ENCODE measurements around the gene MPG. TPM values are rescaled to one million over a fixed set of nuclear protein-coding genes. Genes with fewer than 3 reads are reported as not detected.
A peak's percentile ranks its signal among the peaks of the same experiment; 100 is the strongest.

Gene MPG
- total and polyA plus RNA-seq, 2 experiments from 2014 or later: 38.0 to 91.1 TPM

GRCh38 chr16:35678-36305, 42.2 kb upstream of the MPG start (continued):
- TF ChIP-seq CREB1 (CRISPR knock-in tag; IDR thresholded peaks at IDR 0.05; ENCODE audit: low read depth): no peak
- no peak for TF ChIP-seq JUNB (IDR thresholded peaks at IDR 0.05; ENCODE audit: unreplicated experiment)
- TF ChIP-seq EZH2phosphoT487 (IDR thresholded peaks at IDR 0.05; ENCODE audit: unreplicated experiment): no peak
- no peak for TF ChIP-seq STAT1 (IDR thresholded peaks at IDR 0.05; ENCODE audit: unreplicated experiment)
- no peak for TF ChIP-seq ZNF331 (CRISPR knock-in tag; IDR thresholded peaks at IDR 0.05; ENCODE audit: low read depth)
- no peak for TF ChIP-seq POLR2AphosphoS5 (IDR thresholded peaks at IDR 0.05; ENCODE audit: low read depth)

DNA sequence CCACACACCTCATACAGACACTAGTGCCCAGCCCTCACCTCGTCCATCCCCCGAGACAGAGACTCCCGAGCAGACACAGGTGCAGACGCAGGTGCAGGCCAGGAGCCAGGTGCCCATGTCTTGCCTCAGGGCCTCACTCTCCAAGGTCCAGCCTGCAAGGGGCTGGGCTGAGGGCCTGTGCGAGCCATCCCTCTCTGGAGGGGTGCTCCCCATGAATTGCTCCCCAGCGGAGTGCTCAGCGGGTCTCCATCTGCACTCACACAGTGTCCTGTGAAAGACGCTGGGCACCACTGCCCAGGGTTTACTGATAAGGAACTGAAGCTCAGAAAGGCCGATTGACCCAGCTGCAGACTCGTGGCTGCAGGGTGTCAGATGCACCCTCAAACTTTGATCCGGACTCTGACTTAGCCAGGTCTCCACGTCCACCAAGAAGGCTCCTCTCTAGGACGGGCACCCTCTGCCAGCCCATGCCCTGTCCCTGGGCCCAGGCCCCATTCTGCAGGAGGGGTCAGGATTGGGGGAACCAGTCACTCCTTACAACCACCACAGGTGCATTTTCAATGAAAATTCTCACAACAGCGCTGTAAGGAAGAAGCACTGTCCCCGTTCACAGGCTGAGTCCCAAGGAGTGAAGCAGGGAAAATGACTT, 41.6 kb upstream of the MPG start:
- Histone ChIP-seq H3K4me3 (no peak overlapping the region), H3K27ac (ENCODE audit: low read depth) (no peak overlapping the region), H2AFZ (no peak overlapping the region), H3K9me2 (ENCODE audit: insufficient read depth) (no peaks in the 10 kb centered on the region), H3F3A (replicated peaks; ENCODE audit: low read depth) (no peaks in the 10 kb centered on the region), H3K4me2 (no peak overlapping the region), H3K79me2 (replicated peaks; ENCODE audit: insufficient read depth) (no peaks in the 10 kb centered on the region), H3K4me1 (ENCODE audit: insufficient read depth) (no peaks in the 10 kb centered on the region), H4K20me1 (replicated peaks; ENCODE audit: insufficient read depth) (0 out of 2 replicates have a peak, but pooled peaks cover 5% of the 10 kb centered on the region), H3K36me3 (ENCODE audit: insufficient read depth) (no peaks in the 10 kb centered on the region), H3K27me3 (ENCODE audit: insufficient read depth) (no peaks in the 10 kb centered on the region)
- no peak overlapping the region; the same call in 1 of the 2 replicates for H3K27ac Mint-ChIP-seq
- H3K4me3 Mint-ChIP-seq: no peak overlapping the region; the same call in 2 of the 3 replicates
- peaks cover 16% of the 10 kb centered on the region for H3K36me3 Mint-ChIP-seq (ENCODE audit: low read depth)
- peaks cover 3% of the 10 kb centered on the region for H3K27me3 Mint-ChIP-seq (ENCODE audit: insufficient read depth, low read depth, poor library complexity)
- TF ChIP-seq JUNB (IDR thresholded peaks at IDR 0.05; ENCODE audit: unreplicated experiment) (no peak), STAT1 (IDR thresholded peaks at IDR 0.05; ENCODE audit: unreplicated experiment) (no peak), ETS1 (IDR thresholded peaks at IDR 0.05) (no peak), NANOG (IDR thresholded peaks at IDR 0.05; ENCODE audit: borderline replicate concordance) (no peak), ZNF462 (CRISPR knock-in tag; IDR thresholded peaks at IDR 0.05) (no peak), REST (IDR thresholded peaks at IDR 0.05; ENCODE audit: unreplicated experiment) (no peak), EZH2 (IDR thresholded peaks at IDR 0.05; ENCODE audit: low read depth, unreplicated experiment) (no peak), CREB1 (CRISPR knock-in tag; IDR thresholded peaks at IDR 0.05; ENCODE audit: low read depth) (no peak)
- no peaks in the 10 kb centered on the region for H3K9me3 Mint-ChIP-seq
- ATAC-seq: no peak
- H3K4me1 Mint-ChIP-seq: 0 out of 3 replicates have a peak, but pooled peaks cover 2% of the 10 kb centered on the region
- DNase-seq (ENCODE audit: low spot score): peak; percentile 0

Measured in GM23338 (cell line).